Psoas muscle (tissue), 8 donors: ENCODE data around the gene ERRFI1. TPM values are rescaled to one million over a fixed set of nuclear protein-coding genes. Genes with fewer than 3 reads are reported as not detected.
A peak's percentile ranks its signal among the peaks of the same experiment; 100 is the strongest.

ENCODE experiments used
- ATAC-seq, 4 donors: fragments of 200-7000 bp; cut with Tn5 transposase; one replicate each; pipeline ENCODE4 v1.9.1; 2020; ENCODE audit warnings: moderate library complexity in 3 of 4, mild to moderate bottlenecking in 2 of 4
- DNase-seq, 2 donors: peaks; one replicate each; pipeline ENCODE4 v3.0.0-alpha.2; 2020
- H3K27ac ChIP-seq: fragments of 200-600 bp; one replicate; pipeline ENCODE4 v1.8.0; 2022
- H3K27me3 ChIP-seq, 3 donors: fragments of 200-600 bp in 1 of 3; one replicate each; pipeline versions ENCODE4 v1.6.1 to v1.8.0; 2013 to 2022; ENCODE audit warnings: low read length in 2 of 3, mild to moderate bottlenecking in 2 of 3, moderate library complexity in 1 of 3; ENCODE audit not compliant: insufficient read depth in 3 of 3
- H3K36me3 ChIP-seq, 2 donors: fragments of 200-600 bp in 1 of 2; one replicate each; pipeline versions ENCODE4 v1.6.1 to v1.8.0; 2013 to 2022; ENCODE audit warnings: low read depth in 1 of 2, mild to moderate bottlenecking in 1 of 2, moderate library complexity in 1 of 2; ENCODE audit not compliant: insufficient read depth in 1 of 2
- H3K4me1 ChIP-seq: fragments of 200-600 bp; one replicate; pipeline ENCODE4 v1.8.0; 2022
- H3K4me3 ChIP-seq: fragments of 200-600 bp; one replicate; pipeline ENCODE4 v1.8.0; 2022; ENCODE audit warnings: mild to moderate bottlenecking
- H3K9me3 ChIP-seq: fragments of 200-600 bp; one replicate; pipeline ENCODE4 v1.8.0; 2022
- CTCF ChIP-seq: fragments of 200-600 bp; IDR thresholded peaks from one replicate; pipeline ENCODE4 v1.8.0; 2022; ENCODE audit warnings: antibody characterized with exemption
- WGBS, 3 donors: extraction: QIAGEN DNeasy Blood & Tissue Kit; methylation state at CpG; one replicate each; pipeline versions ENCODE4 v1.1.6 to v1.1.7; 2013; 5-methylcytosine and 5-hydroxymethylcytosine counted together
- intact Hi-C, 2 donors: fragments of 100-400 bp; cut with DNase I; formaldehyde crosslinking; loops; one replicate each; pipeline versions ENCODE4 v1.11.0 to v1.14.2; 2022
- long read RNA-seq, 2 donors: library from polyadenylated mRNA; unstranded; transcript quantifications; one replicate each; pipeline ENCODE4 v2.0.0, GENCODE V29; 2021
- polyA plus RNA-seq, 3 donors: library from polyadenylated mRNA; stranded (reverse); fragments of 200-250 nt; gene quantifications; one replicate each; pipeline ENCODE4 v1.2.3, GENCODE V29; 2013
- total RNA-seq, 4 donors: library from RNA; stranded (reverse); fragmentation: NEBNext Ultra II Directional in 2 of 4; extraction: Animal tissue kit (Norgen Biotek cat#: 25700) in 2 of 4; gene quantifications; one replicate each; pipeline versions ENCODE4 v1.2.1 to v1.2.4, GENCODE V29; 2021 to 2023
- donor health status: healthy with polysubstance abuse.
- donor health status: DM: no; HTN: no; CAD: no; lungs with moderate emphysema.
- donor health status: Bipolar disorder and iron deficiency.
- donor health status: healthy.
- donor health status: DM: yes; HTN: yes; CAD: no.
- donor health status: DM: no; HTN: no; CAD: no.
- donor health status: DM: no; HTN: no; CAD: no.
- donor health status: DM: yes; HTN: yes; CAD: no.

The ERRFI1 gene, protein sequence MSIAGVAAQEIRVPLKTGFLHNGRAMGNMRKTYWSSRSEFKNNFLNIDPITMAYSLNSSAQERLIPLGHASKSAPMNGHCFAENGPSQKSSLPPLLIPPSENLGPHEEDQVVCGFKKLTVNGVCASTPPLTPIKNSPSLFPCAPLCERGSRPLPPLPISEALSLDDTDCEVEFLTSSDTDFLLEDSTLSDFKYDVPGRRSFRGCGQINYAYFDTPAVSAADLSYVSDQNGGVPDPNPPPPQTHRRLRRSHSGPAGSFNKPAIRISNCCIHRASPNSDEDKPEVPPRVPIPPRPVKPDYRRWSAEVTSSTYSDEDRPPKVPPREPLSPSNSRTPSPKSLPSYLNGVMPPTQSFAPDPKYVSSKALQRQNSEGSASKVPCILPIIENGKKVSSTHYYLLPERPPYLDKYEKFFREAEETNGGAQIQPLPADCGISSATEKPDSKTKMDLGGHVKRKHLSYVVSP
- total RNA-seq (10 to 100 TPM; 23.2 to 76.2 (median 58.7) TPM), polyA plus RNA-seq (10 to 100 TPM; 55.4 to 99.9 (median 94.9) TPM)
- long read RNA-seq, donor 1, transcript ERRFI1-201 (4 exons, 3,104 nt): major isoform, 14 of 35 reads
- long read RNA-seq, donor 1, partial matches to known transcripts: 2 of 35 reads
- long read RNA-seq, donor 1, other reads (novel, unspliced or antisense): 16 of 35 reads
- long read RNA-seq, donor 2, transcript ERRFI1-201 (4 exons, 3,104 nt): major isoform, 27 of 51 reads
- long read RNA-seq, donor 2, partial matches to known transcripts: 1 of 51 reads
- long read RNA-seq, donor 2, other reads (novel, unspliced or antisense): 20 of 51 reads

DNA sequence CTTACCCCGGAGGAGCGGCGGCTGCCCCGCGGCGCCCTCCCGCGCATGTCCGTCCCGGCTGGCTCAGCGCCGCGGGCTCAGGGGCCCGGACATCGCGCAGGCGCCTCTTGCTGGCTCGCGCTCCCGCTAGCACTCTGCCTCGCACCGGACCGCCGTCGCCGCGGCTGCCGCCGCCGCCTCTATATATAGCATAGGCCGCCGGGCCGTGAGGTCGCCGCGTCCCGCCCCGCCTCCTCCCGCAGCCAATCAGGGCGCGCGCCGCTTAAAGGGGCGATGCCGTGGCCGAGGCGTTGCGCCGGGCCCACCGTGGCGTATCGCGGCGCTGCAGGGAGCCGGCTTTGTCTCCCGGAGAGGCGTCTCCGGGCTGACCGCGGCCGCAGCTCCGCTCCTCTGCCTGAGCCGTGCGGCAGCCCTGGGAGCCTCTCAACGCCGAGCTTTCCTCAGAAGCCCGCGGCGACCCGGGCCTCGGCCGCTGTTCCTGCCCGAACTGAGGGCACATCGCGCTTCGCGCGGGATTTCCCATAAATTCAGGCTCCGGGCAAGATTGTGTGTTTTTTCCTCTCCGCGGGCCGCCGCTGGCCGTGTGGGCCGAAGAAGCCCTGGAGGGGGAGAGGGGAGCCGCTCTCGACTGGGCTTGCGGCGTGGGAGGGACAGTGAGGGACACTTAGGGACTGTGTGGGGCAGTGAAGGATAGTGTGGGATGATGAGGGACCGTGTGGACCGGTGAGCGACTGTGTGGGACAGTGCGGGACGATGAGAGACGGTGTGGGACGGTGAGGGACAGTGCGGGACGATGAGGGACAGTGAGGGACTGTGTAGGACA is at the start of gene ERRFI1:
Gene ERRFI1, minus strand, starts transcription at position 157 of the 823 bp plus-strand sequence. CDS start 10,690 bp downstream, outside the sequence.
- DNase-seq (peak; percentile 96 to 98), ATAC-seq (peak; percentile 91 to 96 (median 95))
- Histone ChIP-seq H3K4me3 (peak within 1 kb of the TSS; percentile 74), H3K36me3 (no peaks in the 10 kb centered on the region), H3K9me3 (no peaks in the 10 kb centered on the region), H3K27me3 (no peaks in the 10 kb centered on the region), H3K4me1 (peaks cover 50% of the 10 kb centered on the region), H3K27ac (peak within 1 kb of the TSS; percentile 87)
- WGBS, 3 donors: 3 to 4% (median 4%) methylated on average over 50 to 98 of the region's 98 CpGs
- TF ChIP-seq CTCF: no peak
- intact Hi-C loops: no loop called here

DNA sequence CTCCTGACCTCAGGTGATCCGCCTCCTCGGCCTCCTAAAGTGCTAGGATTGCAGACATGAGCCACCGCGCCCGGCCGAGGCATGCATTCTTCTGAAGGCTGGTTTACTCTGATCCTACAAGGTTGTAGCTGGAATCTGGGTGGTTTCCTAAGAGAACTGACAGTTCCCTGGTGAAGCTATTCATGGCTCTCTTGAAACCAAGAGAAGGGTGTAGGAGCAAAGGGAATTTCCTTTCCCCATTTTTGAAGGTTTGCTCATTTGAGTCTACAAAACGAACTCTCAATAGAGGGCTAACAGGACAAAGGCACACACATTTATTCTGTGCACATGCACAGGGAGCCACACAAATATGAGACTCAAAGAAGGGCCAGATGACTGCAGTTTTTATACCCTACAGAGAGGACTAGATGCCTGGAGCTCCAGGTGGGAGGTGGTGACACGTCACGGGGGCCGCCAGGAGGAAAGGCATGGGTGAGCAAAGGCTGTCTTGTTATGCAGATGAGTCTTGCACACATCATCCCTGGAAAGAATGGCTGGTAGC is 49.5 kb upstream of the ERRFI1 start:
- no peak for ATAC-seq
- 90 to 95% (median 91%) methylated on average over 10 of the region's 10 CpGs for WGBS, 3 donors
- Histone ChIP-seq H3K4me1 (peaks cover 24% of the 10 kb centered on the region), H3K27ac (no peak overlapping the region), H3K4me3 (no peak overlapping the region), H3K36me3 (no peaks in the 10 kb centered on the region), H3K27me3 (no peaks in the 10 kb centered on the region), H3K9me3 (no peaks in the 10 kb centered on the region)
- intact Hi-C loops: no loop called here
- DNase-seq: no peak
- TF ChIP-seq CTCF: no peak

DNA sequence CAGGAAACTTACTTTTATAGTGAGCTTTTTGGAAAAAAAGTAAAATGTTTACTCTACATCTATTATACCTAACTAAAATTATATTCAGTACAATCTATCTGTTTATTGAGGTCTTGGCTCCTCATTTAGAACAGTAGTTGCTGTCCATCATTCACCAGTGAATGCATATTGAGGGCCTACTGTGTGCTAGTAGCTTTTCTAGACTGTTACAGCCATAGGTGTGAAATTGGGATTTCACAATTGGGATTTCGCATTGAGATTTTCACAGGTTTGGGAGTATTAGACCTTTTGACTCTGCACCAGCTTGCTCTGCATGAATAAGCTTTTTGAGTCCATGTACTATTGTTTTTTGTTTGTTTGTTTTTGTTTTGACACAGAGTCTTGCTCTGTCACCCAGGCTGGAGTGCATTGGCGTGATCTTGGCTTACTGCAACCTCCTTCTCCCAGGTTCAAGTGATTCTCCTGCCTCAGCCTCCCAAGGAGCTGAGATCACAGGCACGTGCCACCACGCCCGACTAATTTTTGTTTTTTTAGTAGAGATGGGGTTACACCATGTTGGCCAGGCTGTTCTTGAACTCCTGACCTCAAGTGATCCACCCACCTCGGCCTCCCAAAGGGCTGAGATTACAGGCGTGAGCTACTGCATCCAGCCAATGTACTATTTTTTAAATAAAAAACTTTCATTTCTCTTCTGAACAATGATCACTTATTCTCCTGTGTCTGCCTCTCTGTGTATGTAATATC is 47.2 kb upstream of the ERRFI1 start:
- intact Hi-C loops: no loop called here

More for the DNA sequence above, 47.2 kb upstream of the ERRFI1 start:
- Histone ChIP-seq H3K27ac (no peak overlapping the region), H3K4me1 (peaks cover 20% of the 10 kb centered on the region), H3K36me3 (no peaks in the 10 kb centered on the region), H3K9me3 (no peaks in the 10 kb centered on the region), H3K27me3 (peaks cover 0 to 3% (median 0%) of the 10 kb centered on the region in 3 donors), H3K4me3 (no peak overlapping the region)
- no peak for ATAC-seq
- DNase-seq: peak; percentile 25 to 54
- WGBS, 3 donors: 56 to 61% (median 60%) methylated on average over 7 of the region's 7 CpGs
- no peak for TF ChIP-seq CTCF
